ELR (cell line): ENCODE data around the gene LARGE1.

Experiments
- DNase-seq: peaks from one replicate; pipeline ENCODE4 v3.0.0-alpha.2; 2015; ENCODE audit warnings: low read depth

LARGE1 gene

DNA sequence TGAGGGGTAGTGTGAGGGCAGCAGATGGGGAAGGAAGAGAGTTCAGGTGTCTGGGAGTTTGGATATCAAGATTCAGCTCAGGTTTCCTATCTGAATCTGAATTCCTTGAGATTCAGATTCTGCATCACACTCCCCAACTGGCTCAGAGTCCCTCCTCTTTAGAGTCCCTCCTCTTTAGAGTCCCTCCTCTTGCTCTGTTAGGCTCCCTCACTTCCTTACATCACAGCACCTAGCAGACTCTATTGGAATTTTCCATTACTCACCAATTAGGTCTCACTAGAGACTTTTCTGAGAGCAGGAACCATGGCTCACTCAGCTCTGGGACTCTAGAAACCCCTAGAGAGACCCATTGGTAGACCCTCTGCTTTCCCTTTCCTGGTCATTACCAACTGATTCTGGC is 558.7 kb downstream of the LARGE1 start:
- no peak for DNase-seq

GRCh38 chr22:33357981-33358399 is 562.3 kb downstream of the LARGE1 start:
- no peak for DNase-seq

DNA sequence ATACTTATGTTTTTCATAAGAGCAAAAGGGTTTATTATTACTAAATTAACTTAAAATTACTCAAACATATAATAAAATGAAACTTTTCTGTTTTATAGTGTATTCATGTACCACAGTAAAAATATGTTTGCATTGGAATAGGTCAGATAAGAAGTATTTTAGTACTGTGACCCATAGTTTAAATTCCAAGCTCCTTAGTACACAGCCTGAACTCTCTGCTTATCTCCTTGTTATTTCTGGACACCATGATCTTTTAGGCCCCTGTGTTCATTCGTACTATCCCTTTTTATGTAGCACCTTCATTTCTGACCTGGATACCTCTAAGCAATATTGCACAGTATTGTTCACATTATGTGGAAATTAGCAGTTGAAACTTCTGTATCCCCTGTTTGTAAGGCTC is 565.3 kb downstream of the LARGE1 start:
- no peak for DNase-seq

- DNase-seq = no peak
Observed at GRCh38 chr22:33353502-33353901, 566.8 kb downstream of the LARGE1 start.

GRCh38 chr22:33352768-33353167 is 567.5 kb downstream of the LARGE1 start:
- DNase-seq = no peak

GRCh38 chr22:33350961-33351360 is 569.3 kb downstream of the LARGE1 start:
- no peak for DNase-seq

- DNase-seq = no peak
Observed at GRCh38 chr22:33350491-33350890, 569.8 kb downstream of the LARGE1 start.

DNA sequence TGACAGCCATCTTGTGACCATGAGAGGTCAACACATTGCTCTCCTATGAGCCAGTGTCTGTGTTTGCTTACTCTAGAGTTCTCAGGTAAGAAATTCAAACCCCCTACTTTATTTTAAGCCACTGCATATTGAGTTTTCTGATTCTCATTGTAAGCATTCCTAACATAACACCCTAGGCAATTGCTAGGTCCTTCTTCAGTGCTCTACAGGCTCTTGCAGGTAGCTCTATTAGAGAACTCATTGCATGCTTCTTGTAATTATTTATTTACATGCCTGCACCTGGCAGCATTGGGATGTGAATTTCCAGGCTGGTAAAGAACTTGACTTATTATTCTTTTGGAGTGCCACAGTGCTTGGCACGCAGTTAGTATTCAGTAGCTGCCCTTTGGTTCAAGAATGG is 573.3 kb downstream of the LARGE1 start:
- DNase-seq = no peak

DNA sequence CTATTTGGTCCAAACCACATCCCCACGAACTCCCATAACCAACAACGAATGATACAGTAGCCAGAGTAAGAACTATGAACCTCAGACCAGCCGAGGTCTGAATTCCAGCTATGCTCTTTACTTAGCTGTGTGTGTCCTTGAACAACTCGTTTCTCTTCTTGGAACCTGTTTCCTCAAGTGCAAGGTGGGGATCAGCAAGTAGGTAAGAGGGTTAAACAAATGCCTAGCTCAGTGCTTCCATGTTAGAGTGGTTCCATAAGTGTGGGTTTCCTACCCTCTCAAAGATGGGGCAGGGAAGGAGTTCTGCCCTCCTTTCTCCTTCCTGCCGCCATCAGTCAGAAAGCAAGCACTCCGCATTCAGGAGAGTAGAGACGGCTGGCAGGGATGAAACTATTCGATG is 578.7 kb downstream of the LARGE1 start:
- no peak for DNase-seq

DNA sequence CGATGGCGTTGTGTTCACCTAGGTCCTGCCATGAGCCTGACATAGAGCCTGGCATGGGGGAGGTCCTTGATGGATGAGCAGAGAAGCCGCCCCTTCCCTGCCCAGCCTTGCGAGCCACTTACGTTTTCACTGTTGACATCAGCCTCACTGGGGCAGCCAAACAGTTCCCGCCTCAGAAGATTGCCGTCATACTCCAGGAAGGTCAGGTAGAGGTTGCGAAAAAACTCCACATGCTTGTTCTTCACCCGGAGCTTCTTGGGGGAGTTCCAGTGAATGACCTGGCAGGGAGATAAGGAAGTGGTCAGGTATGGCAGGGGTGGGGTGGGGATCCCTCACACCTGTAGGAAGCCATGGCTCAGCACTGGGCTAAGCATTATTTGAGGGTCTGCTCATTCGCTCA is 582.8 kb downstream of the LARGE1 start:
- DNase-seq = no peak

GRCh38 chr22:33335611-33336279 is 584.5 kb downstream of the LARGE1 start:
- no peak for DNase-seq

GRCh38 chr22:33332538-33332937 is 587.7 kb downstream of the LARGE1 start:
- no peak for DNase-seq

GRCh38 chr22:33331017-33331416 is 589.3 kb downstream of the LARGE1 start:
- no peak for DNase-seq

- DNase-seq = no peak
Observed at GRCh38 chr22:33330534-33330933, 589.7 kb downstream of the LARGE1 start.

- DNase-seq = no peak
Observed at GRCh38 chr22:33329398-33329797, 590.9 kb downstream of the LARGE1 start.

GRCh38 chr22:33328789-33329296 is 591.4 kb downstream of the LARGE1 start:
- no peak for DNase-seq

- DNase-seq = no peak
Observed at GRCh38 chr22:33327348-33327860, 592.9 kb downstream of the LARGE1 start.

GRCh38 chr22:33326540-33327295 is 593.6 kb downstream of the LARGE1 start:
- DNase-seq = no peak

DNA sequence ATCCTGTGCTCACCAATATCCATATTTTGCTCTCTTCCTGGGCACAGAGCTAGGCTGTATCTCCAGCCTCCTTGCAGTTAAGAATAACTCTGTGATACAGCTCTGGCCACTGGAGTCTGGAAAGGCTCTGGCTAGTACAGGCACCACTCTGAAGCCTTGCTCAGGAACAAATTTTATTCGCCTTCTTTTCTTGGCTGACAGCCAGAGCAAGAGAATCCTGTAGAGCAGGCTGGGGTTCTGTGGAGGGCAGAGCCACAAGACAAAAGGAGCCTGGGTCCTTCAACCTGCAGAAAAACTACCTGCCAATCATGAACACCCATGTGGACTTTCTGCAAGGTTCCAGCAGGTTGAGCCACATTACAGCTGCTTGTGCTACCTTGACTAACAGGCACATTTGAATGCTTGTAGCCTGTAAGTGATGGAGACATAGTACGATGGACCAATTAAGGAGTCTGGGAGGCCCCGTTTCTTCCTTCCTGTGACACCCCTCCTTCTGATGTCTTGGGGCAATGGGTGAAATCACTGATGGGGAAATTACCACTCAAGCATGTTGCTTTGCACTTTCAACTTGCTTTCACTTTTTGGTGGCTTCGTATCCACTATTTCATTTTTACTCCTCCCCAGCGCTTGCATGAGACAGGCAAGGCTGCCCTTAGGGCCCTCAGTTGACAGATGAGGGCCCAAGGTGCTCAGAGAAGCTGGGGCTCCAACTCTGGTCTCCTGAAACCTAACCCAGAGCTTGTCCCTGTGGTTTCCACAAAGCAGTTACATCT is 594.9 kb downstream of the LARGE1 start:
- DNase-seq = no peak

- no peak for DNase-seq
Observed at GRCh38 chr22:33324228-33324627, 596.0 kb downstream of the LARGE1 start.

DNA sequence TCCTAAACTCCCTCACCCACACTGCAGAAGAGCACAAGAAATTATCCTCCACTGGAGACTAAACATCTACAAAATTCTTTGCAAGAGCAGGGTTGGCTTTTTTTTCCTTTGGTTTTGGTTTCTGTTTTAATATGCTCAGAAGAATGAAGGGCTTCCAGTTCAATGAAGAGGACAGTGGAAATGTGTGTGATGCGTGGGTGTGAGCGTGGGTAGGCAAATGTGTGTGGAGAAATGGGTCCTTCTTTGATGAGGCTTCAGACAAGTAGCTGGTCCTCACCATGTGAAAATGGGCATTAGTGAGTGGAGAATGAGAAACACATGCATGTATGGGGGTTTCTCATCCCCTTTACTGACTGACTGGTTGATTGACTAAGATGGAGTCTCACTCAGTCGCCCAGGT is 598.8 kb downstream of the LARGE1 start:
- DNase-seq = no peak

GRCh38 chr22:33315954-33316353 is 604.3 kb downstream of the LARGE1 start:
- DNase-seq = no peak

GRCh38 chr22:33315117-33315516 is 605.2 kb downstream of the LARGE1 start:
- no peak for DNase-seq
